Kidney (tissue), 14 donors: ENCODE measurements around the gene EN1. TPM values are rescaled to one million over a fixed set of nuclear protein-coding genes. Genes with fewer than 3 reads are reported as not detected.

Source experiments
- DNase-seq, 5 donors: peaks; one replicate each; pipeline ENCODE4 v3.0.0-alpha.2; 2013 to 2020
- FAIRE-seq: peaks from 2 replicates; lab custom pipeline; 2012; peaks lifted over from hg19 to GRCh38; lab: Jason Lieb, UNC
- H3K27ac ChIP-seq, 2 donors: one replicate each; pipeline ENCODE4 v1.7.0; 2013; ENCODE audit warnings: low read depth in 2 of 2, low read length in 2 of 2, inconsistent platforms in 1 of 2
- H3K27me3 ChIP-seq: one replicate; pipeline ENCODE4 v1.7.1; 2013; ENCODE audit warnings: low read length, inconsistent platforms; ENCODE audit not compliant: control insufficient read depth, insufficient read depth
- H3K36me3 ChIP-seq, 3 donors: one replicate each; pipeline versions ENCODE4 v1.7.0 to v1.7.1; 2013; ENCODE audit warnings: low read length in 3 of 3, control low read depth in 1 of 3, inconsistent platforms in 1 of 3; ENCODE audit not compliant: insufficient read depth in 3 of 3, control insufficient read depth in 2 of 3
- H3K4me1 ChIP-seq, 3 donors: one replicate each; pipeline versions ENCODE4 v1.7.0 to v1.7.1; 2013; ENCODE audit warnings: low read length in 3 of 3, inconsistent platforms in 1 of 3, low read depth in 1 of 3; ENCODE audit not compliant: control insufficient read depth in 2 of 3, insufficient read depth in 2 of 3
- H3K4me3 ChIP-seq, 3 donors: one replicate each; pipeline versions ENCODE4 v1.7.0 to v1.8.1; 2013; ENCODE audit warnings: low read length in 3 of 3, control low read depth in 1 of 3, inconsistent platforms in 1 of 3
- H3K9ac ChIP-seq, 3 donors: one replicate each; pipeline versions ENCODE4 v1.7.0 to v1.7.1; 2013; ENCODE audit warnings: low read length in 3 of 3, control low read depth in 1 of 3, inconsistent platforms in 1 of 3
- H3K9me3 ChIP-seq, 3 donors: one replicate each; pipeline versions ENCODE4 v1.7.0 to v1.7.1; 2013; ENCODE audit warnings: low read length in 3 of 3, control low read depth in 1 of 3, inconsistent platforms in 1 of 3; ENCODE audit not compliant: control insufficient read depth in 2 of 3, insufficient read depth in 1 of 3
- intact Hi-C: fragments of 100-400 bp; cut with DNase I; formaldehyde crosslinking; loops from one replicate; pipeline ENCODE4 v1.11.1; 2022
- polyA plus RNA-seq: library from polyadenylated mRNA; stranded (reverse); fragments of 350-450 nt; fragmentation: Illumina TruSeq; extraction: RNeasy Lipid Tissue Mini Kit (QIAGEN cat#74804); gene quantifications from one replicate; pipeline ENCODE4 v1.2.3, GENCODE V29; 2014; ENCODE audit warnings: low read depth, low replicate concordance; ENCODE audit not compliant: insufficient read depth
- total RNA-seq: library from RNA; stranded (reverse); fragmentation: NEBNext Ultra II Directional; extraction: Animal tissue kit (Norgen Biotek cat#: 25700); gene quantifications from one replicate; pipeline ENCODE4 v1.2.1, GENCODE V29; 2021
- TF ChIP-seq, protein P1 (sequence below): IDR thresholded peaks from 3 replicates; pipeline ENCODE4 v1.5.1; 2012; ENCODE audit warnings: mild to moderate bottlenecking, moderate library complexity, borderline replicate concordance; ENCODE audit not compliant: insufficient read depth; ENCODE audit errors: extremely low read depth
- donor health status: control.
- donor health status: control.
- donor health status: control.
- donor health status: control.
- donor health status: control.
- donor health status: DM: yes; HTN: yes; CAD: no.
- donor health status: Normal renal cell carcinoma (clear cell type).

EN1 gene
- total and polyA plus RNA-seq, 2 donors from 2014 or later, result 0.16 TPM; not detected in 1

DNA sequence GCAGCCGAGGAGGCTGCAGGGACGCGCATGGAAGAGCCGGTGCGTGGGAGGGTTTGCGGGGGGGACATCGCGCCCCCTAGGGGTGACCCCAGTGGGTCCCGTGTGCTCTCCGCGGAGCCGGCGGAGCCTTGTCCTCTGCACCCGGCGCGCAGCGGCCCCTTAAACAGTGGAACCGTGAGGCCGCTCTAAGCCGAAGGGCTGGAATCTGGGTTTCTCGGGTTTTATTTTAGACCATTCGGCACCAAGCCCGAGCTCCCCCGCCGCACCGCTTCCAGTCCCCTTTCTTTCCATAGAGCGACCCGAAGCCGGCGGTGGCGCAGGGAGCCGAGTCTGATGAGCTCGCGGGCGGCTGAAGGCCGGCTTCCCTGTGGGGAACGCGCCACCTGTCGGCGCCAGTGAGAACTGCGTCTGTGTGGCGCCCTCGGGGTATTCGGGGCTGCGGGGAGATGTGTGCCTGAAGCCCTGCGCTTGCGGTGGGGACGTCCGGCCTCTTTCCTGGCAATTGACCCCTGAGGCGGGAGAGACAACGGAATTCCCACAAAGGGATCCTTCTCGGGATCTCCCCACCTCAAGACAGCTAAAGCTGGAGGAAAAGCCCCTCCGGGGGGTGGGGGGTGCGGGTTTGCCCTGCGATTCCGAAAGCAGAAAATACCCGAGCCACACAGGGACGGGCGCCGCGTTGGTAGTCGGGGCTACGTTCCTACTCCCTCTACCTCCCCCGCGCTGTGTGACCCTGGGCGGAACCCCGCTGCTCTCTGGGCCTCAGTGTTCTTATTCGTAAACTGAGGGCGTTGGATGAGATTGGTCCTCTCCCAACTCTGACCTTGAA lies 8.2 kb upstream of the EN1 start:
- TF ChIP-seq, protein P1, sequence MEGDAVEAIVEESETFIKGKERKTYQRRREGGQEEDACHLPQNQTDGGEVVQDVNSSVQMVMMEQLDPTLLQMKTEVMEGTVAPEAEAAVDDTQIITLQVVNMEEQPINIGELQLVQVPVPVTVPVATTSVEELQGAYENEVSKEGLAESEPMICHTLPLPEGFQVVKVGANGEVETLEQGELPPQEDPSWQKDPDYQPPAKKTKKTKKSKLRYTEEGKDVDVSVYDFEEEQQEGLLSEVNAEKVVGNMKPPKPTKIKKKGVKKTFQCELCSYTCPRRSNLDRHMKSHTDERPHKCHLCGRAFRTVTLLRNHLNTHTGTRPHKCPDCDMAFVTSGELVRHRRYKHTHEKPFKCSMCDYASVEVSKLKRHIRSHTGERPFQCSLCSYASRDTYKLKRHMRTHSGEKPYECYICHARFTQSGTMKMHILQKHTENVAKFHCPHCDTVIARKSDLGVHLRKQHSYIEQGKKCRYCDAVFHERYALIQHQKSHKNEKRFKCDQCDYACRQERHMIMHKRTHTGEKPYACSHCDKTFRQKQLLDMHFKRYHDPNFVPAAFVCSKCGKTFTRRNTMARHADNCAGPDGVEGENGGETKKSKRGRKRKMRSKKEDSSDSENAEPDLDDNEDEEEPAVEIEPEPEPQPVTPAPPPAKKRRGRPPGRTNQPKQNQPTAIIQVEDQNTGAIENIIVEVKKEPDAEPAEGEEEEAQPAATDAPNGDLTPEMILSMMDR, result peak; percentile 94
- Histone ChIP-seq H3K9me3 (no peaks in the 10 kb centered on the region), H3K27me3 (peaks cover 73% of the 10 kb centered on the region), H3K27ac (no peak overlapping the region), H3K4me1 (peaks cover 0 to 12% (median 0%) of the 10 kb centered on the region in 3 donors), H3K9ac (no peak overlapping the region), H3K36me3 (no peaks in the 10 kb centered on the region), H3K4me3 (peak overlapping the region in 1 of 3 donors; percentile 35)
- FAIRE-seq (no peak), DNase-seq (peak; percentile 89 to 92 (median 91))
- intact Hi-C loops, result no loop called here

DNA sequence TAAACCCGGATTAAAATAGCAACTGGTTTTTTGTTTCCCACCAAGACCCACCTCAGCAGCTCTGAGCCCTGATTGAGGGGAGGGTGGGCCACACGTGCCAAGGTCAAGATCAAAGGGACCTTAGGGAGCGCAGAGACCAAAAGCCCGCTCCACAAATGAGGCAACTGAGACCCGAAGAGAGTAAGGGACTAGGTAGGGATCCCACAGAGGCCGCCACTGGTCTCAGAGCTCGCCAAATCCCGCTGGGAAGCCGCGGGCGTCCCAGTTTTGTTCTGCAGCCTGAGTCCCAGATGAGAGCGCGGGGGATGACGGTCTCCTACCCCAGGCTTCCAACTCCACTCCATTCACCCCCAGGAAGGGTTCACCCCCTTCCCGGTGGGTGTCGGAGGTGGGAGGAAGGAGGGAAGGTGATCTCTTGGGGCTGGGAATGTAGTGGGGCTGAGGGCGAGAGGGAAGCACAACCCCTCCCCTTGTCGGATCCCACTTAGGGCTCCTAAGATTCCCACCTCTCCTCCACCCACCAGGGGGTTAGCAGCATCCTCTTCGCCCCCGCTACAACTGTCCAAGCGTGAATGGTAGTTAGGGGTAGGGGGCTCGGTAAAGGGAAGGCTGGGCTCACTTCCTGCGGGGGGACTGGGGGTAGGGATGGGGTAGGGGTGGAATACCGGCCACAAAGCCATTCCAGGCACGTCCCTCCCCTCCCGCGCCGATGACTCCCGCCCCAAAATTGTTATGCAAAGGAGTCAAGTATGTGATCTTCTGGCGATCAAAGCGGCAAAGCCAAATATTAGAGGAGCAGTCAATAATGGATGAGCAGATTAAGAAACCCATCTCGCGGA lies 7.3 kb upstream of the EN1 start:
- Histone ChIP-seq H3K27ac (no peak overlapping the region), H3K9ac (no peak overlapping the region), H3K36me3 (no peaks in the 10 kb centered on the region), H3K27me3 (peaks cover 74% of the 10 kb centered on the region), H3K9me3 (no peaks in the 10 kb centered on the region), H3K4me3 (peak overlapping the region in 1 of 3 donors; percentile 35), H3K4me1 (peaks cover 0 to 12% (median 0%) of the 10 kb centered on the region in 3 donors)
- intact Hi-C loops, result loop anchor here (5.0 kb wide), 1 partner anchor 627 kb away; no protein-coding TSS in a partner anchor
- DNase-seq (no peak), FAIRE-seq (no peak)
- TF ChIP-seq, protein P1, result no peak

DNA sequence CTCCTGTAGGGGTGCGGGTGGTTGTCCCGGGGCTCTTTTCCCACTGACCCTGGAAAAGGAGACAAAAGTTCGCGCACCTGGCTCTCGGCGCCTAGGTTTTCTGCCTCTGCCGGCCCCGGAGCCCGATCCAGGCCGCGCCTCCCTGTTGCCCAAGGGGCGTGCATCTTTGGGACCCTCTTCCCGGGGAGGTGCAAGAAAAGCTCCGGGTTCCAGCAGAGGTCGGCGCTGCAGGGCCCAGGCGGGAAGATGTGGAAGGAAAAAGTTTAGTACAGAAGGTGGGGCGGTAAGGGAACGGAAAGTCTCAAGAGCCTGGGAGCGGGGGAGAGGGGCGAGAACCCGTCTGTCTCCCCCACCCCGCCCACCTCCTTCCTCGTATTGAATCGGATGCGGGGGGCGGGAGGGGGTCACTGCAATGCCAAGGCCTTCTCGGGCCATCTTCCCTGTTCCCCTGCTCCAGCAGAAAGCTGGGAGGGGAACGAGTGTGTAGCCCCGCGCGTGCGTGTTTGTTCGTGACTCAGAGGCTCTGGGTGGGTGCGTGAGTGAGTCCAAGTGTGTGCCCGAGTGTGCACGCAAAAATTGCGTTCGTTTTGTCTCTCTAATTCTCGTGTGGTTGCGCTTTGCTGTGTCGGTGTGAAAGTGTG lies 6.3 kb upstream of the EN1 start:
- Histone ChIP-seq H3K27ac (no peak overlapping the region), H3K36me3 (no peaks in the 10 kb centered on the region), H3K4me3 (no peak overlapping the region), H3K4me1 (peaks cover 0 to 12% (median 0%) of the 10 kb centered on the region in 3 donors), H3K9ac (no peak overlapping the region), H3K27me3 (peaks cover 71% of the 10 kb centered on the region), H3K9me3 (no peaks in the 10 kb centered on the region)
- TF ChIP-seq, protein P1, result no peak
- intact Hi-C loops, result loop anchor here (5.0 kb wide), 1 partner anchor 626 kb away; no protein-coding TSS in a partner anchor
- no peak for FAIRE-seq
- DNase-seq, result peak in 1 of 5 donors; percentile 40
